DOHH2 (cell line): ENCODE data around the gene N4BP2.
A peak's percentile ranks its signal among the peaks of the same experiment; 100 is the strongest.

Experiments used
- H3F3A ChIP-seq: fragments of 200-600 bp; sonication (generic), shearing (Covaris generic); 2 replicates; pipeline ENCODE4 v1.6.0; 2016; ENCODE audit warnings: antibody characterized with exemption, mild to moderate bottlenecking; ENCODE audit not compliant: control insufficient read depth, insufficient read depth
- H3K27ac ChIP-seq: fragments of 200-600 bp; sonication (generic); 2 replicates; pipeline ENCODE4 v1.5.1; 2014; ENCODE audit warnings: low read depth, mild to moderate bottlenecking, low read length, moderate library complexity
- H3K27me3 ChIP-seq: fragments of 200-600 bp; sonication (generic); 2 replicates; pipeline ENCODE4 v1.6.1; 2014; ENCODE audit warnings: mild to moderate bottlenecking, low read length, mixed read lengths; ENCODE audit not compliant: control insufficient read depth
- H3K36me3 ChIP-seq: fragments of 200-600 bp; sonication (generic); 2 replicates; pipeline ENCODE4 v1.6.1; 2014; ENCODE audit warnings: mild to moderate bottlenecking, low read length, moderate library complexity, mixed read lengths; ENCODE audit not compliant: control insufficient read depth
- H3K4me1 ChIP-seq: fragments of 200-600 bp; sonication (generic); 2 replicates; pipeline ENCODE4 v1.6.1; 2014; ENCODE audit warnings: mild to moderate bottlenecking, low read length, mixed read lengths; ENCODE audit not compliant: control insufficient read depth
- H3K4me2 ChIP-seq: fragments of 200-600 bp; sonication (generic); 2 replicates; pipeline ENCODE4 v1.6.0; 2014; ENCODE audit warnings: mild to moderate bottlenecking, low read length, moderate library complexity
- H3K4me3 ChIP-seq: fragments of 200-600 bp; sonication (generic); 2 replicates; pipeline ENCODE4 v1.5.1; 2014; ENCODE audit warnings: mild to moderate bottlenecking, low read length, mixed read lengths
- H3K79me2 ChIP-seq: fragments of 200-600 bp; sonication (generic); 2 replicates; pipeline ENCODE4 v1.6.1; 2014; ENCODE audit warnings: mild to moderate bottlenecking, low read length, mixed read lengths; ENCODE audit not compliant: control insufficient read depth
- H3K9me2 ChIP-seq: fragments of 200-600 bp; sonication (generic); replicated peaks from 2 replicates; pipeline ENCODE4 v1.6.1; 2014; ENCODE audit warnings: mild to moderate bottlenecking, low read length, mixed read lengths; ENCODE audit not compliant: control insufficient read depth
- H3K9me3 ChIP-seq: fragments of 200-600 bp; sonication (generic); 2 replicates; pipeline ENCODE4 v1.6.1; 2014; ENCODE audit warnings: antibody characterized with exemption, low read length, mixed read lengths; ENCODE audit not compliant: control insufficient read depth, insufficient read depth
- H4K20me1 ChIP-seq: fragments of 200-600 bp; sonication (generic); 2 replicates; pipeline ENCODE4 v1.6.0; 2014; ENCODE audit warnings: low read depth, mild to moderate bottlenecking, antibody characterized with exemption, low read length, moderate library complexity; ENCODE audit not compliant: control insufficient read depth, insufficient read depth
- CTCF ChIP-seq: fragments of 200-600 bp; sonication (generic); IDR thresholded peaks from one replicate; pipeline ENCODE4 v1.5.1; 2014; ENCODE audit warnings: antibody characterized with exemption, mild to moderate bottlenecking, low read depth, low read length; ENCODE audit not compliant: poor library complexity, severe bottlenecking
- EZH2phosphoT487 ChIP-seq: fragments of 200-600 bp; sonication (generic); IDR thresholded peaks from 2 replicates; pipeline ENCODE4 v1.6.1; 2017; ENCODE audit warnings: borderline replicate concordance, mild to moderate bottlenecking, antibody characterized with exemption, low read length, moderate library complexity, mixed read lengths

N4BP2 gene

GRCh38 chr4:40205259-40206198 is 148.9 kb downstream of the N4BP2 start:
- Histone ChIP-seq H3K36me3 (peaks cover 92% of the 10 kb centered on the region), H3K4me2 (peak overlapping the region; percentile 99), H3K4me1 (peaks cover 85% of the 10 kb centered on the region), H3K79me2 (peaks cover 100% of the 10 kb centered on the region), H3K9me2 (no peaks in the 10 kb centered on the region), H4K20me1 (peaks cover 36% of the 10 kb centered on the region), H3K27me3 (no peaks in the 10 kb centered on the region), H3K4me3 (peak overlapping the region; percentile 90), H3K9me3 (no peaks in the 10 kb centered on the region), H3K27ac (peak overlapping the region; percentile 100), H3F3A (peaks cover 33% of the 10 kb centered on the region)
- TF ChIP-seq CTCF, result no peak
- no peak for TF ChIP-seq EZH2phosphoT487

GRCh38 chr4:40206426-40206825 is 149.8 kb downstream of the N4BP2 start:
- Histone ChIP-seq H3F3A (peaks cover 24% of the 10 kb centered on the region), H3K9me2 (no peaks in the 10 kb centered on the region), H3K27ac (peak overlapping the region; percentile 100), H3K36me3 (peaks cover 91% of the 10 kb centered on the region), H3K27me3 (no peaks in the 10 kb centered on the region), H3K4me2 (peak overlapping the region; percentile 99), H4K20me1 (peaks cover 34% of the 10 kb centered on the region), H3K4me1 (peaks cover 89% of the 10 kb centered on the region), H3K4me3 (peak overlapping the region; percentile 90), H3K9me3 (no peaks in the 10 kb centered on the region), H3K79me2 (peaks cover 100% of the 10 kb centered on the region)
- no peak for TF ChIP-seq CTCF
- TF ChIP-seq EZH2phosphoT487, result no peak
